Retinal pigment epithelial cell (primary cell): ENCODE measurements around the gene LLGL1.

Experiments
- DNase-seq: peaks from one replicate; pipeline ENCODE4 v3.0.0-alpha.2; 2010; ENCODE audit warnings: low read depth
- H3K4me3 ChIP-seq: 2 replicates; pipeline ENCODE4 v1.5.1; 2011; ENCODE audit warnings: mild to moderate bottlenecking, low read length, control low read depth, moderate library complexity
- CTCF ChIP-seq: conservative IDR thresholded peaks from 2 replicates; pipeline ENCODE4 v1.5.1; 2011; ENCODE audit warnings: low read depth, low read length, control low read depth, inconsistent platforms

The LLGL1 gene

GRCh38 chr17:18235743-18236256, 10.4 kb downstream of the LLGL1 start:
- peak; percentile 63 for DNase-seq
- TF ChIP-seq CTCF, result no peak

GRCh38 chr17:18236494-18236893, 11.1 kb downstream of the LLGL1 start:
- DNase-seq, result no peak
- H3K4me3 ChIP-seq, result no peak overlapping the region
- TF ChIP-seq CTCF, result no peak

More at GRCh38 chr17:18235743-18236256, 10.4 kb downstream of the LLGL1 start:
- no peak overlapping the region for H3K4me3 ChIP-seq

- no peak overlapping the region for H3K4me3 ChIP-seq
- TF ChIP-seq CTCF, result no peak
- DNase-seq, result no peak
These were observed 12.0 kb downstream of the LLGL1 start for GRCh38 chr17:18237461-18237860.

- no peak for DNase-seq
- TF ChIP-seq CTCF, result no peak
- H3K4me3 ChIP-seq, result no peak overlapping the region
These were observed 12.9 kb downstream of the LLGL1 start for GRCh38 chr17:18238299-18238698.

- no peak for DNase-seq
- TF ChIP-seq CTCF, result no peak
- no peak overlapping the region for H3K4me3 ChIP-seq
These were observed 15.0 kb downstream of the LLGL1 start for GRCh38 chr17:18240449-18240848.

GRCh38 chr17:18241229-18241871, 15.9 kb downstream of the LLGL1 start:
- H3K4me3 ChIP-seq, result no peak overlapping the region
- TF ChIP-seq CTCF, result no peak

More at GRCh38 chr17:18241229-18241871, 15.9 kb downstream of the LLGL1 start:
- no peak for DNase-seq
